WTC11 (cell line): Measurements from ENCODE around the gene HINT2.

Experiments
- TF ChIP-seq, protein P1 (sequence below): sonication (generic); formaldehyde crosslinking; IDR thresholded peaks from 2 replicates; pipeline ENCODE4 v1.8.0; 2022; ENCODE audit warnings: mild to moderate bottlenecking, missing genetic modification reagents
- TF ChIP-seq, protein P2 (sequence below): fragments of 200-600 bp; IDR thresholded peaks from 2 replicates; pipeline ENCODE4 v1.8.0; 2022; ENCODE audit warnings: antibody characterized with exemption

DNA sequence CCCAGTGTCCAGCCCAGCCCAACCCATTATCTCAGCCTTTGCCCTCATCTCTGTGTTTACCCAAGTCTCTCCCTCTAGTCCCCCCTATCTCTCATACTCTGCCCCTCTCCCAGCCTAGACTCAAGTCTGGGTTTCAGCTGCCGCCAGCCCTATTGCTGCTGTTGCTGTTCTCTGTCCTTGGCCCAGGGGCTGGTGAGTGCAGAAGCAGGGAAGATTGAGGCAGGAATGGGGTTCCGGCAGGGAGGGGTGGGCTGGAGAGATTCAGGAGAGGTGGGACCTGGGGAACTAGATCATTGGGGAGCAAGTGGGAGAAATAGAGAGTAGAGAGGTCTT is 14.9 kb upstream of the HINT2 start:
- TF ChIP-seq, protein P1, sequence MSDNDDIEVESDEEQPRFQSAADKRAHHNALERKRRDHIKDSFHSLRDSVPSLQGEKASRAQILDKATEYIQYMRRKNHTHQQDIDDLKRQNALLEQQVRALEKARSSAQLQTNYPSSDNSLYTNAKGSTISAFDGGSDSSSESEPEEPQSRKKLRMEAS, result no peak
- TF ChIP-seq, protein P2, sequence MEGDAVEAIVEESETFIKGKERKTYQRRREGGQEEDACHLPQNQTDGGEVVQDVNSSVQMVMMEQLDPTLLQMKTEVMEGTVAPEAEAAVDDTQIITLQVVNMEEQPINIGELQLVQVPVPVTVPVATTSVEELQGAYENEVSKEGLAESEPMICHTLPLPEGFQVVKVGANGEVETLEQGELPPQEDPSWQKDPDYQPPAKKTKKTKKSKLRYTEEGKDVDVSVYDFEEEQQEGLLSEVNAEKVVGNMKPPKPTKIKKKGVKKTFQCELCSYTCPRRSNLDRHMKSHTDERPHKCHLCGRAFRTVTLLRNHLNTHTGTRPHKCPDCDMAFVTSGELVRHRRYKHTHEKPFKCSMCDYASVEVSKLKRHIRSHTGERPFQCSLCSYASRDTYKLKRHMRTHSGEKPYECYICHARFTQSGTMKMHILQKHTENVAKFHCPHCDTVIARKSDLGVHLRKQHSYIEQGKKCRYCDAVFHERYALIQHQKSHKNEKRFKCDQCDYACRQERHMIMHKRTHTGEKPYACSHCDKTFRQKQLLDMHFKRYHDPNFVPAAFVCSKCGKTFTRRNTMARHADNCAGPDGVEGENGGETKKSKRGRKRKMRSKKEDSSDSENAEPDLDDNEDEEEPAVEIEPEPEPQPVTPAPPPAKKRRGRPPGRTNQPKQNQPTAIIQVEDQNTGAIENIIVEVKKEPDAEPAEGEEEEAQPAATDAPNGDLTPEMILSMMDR, result no peak
